Smooth muscle cell (in vitro differentiated cells): Measurements from ENCODE around the gene CTTNBP2. TPM values are rescaled to one million over a fixed set of nuclear protein-coding genes. Genes with fewer than 3 reads are reported as not detected.

ENCODE experiments used
- DNase-seq: peaks from one replicate; lab custom pipeline; 2025; ENCODE audit not compliant: unreplicated experiment; lab: John Stamatoyannopoulos, UW
- H2AFZ ChIP-seq: fragments of 200-600 bp; sonication (generic); 2 replicates; pipeline ENCODE4 v1.6.0; 2016; ENCODE audit warnings: antibody characterized with exemption, low read depth, mild to moderate bottlenecking
- H3F3A ChIP-seq: fragments of 200-600 bp; sonication (generic); 2 replicates; pipeline ENCODE4 v1.6.0; 2017; ENCODE audit warnings: antibody characterized with exemption, low read depth
- H3K27ac ChIP-seq: fragments of 200-600 bp; sonication (generic); 2 replicates; pipeline ENCODE4 v1.5.1; 2016; ENCODE audit warnings: low read depth, mild to moderate bottlenecking
- H3K27me3 ChIP-seq: fragments of 200-600 bp; sonication (generic); 2 replicates; pipeline ENCODE4 v1.6.1; 2016; ENCODE audit warnings: low read depth, mild to moderate bottlenecking
- H3K36me3 ChIP-seq: fragments of 200-600 bp; sonication (generic); 2 replicates; pipeline ENCODE4 v1.5.1; 2016; ENCODE audit warnings: low read depth
- H3K4me1 ChIP-seq: fragments of 200-600 bp; sonication (generic); 2 replicates; pipeline ENCODE4 v1.5.1; 2016; ENCODE audit warnings: low read depth
- H3K4me2 ChIP-seq: fragments of 200-600 bp; sonication (generic); 2 replicates; pipeline ENCODE4 v1.6.0; 2016; ENCODE audit warnings: mild to moderate bottlenecking
- H3K4me3 ChIP-seq: fragments of 200-600 bp; sonication (generic); 2 replicates; pipeline ENCODE4 v1.5.1; 2016; ENCODE audit warnings: mild to moderate bottlenecking
- H3K79me2 ChIP-seq: fragments of 200-600 bp; sonication (generic); 2 replicates; pipeline ENCODE4 v1.6.0; 2016; ENCODE audit warnings: low read depth, mild to moderate bottlenecking
- H3K9ac ChIP-seq: fragments of 200-600 bp; sonication (generic); 2 replicates; pipeline ENCODE4 v1.6.0; 2016; ENCODE audit warnings: low read depth
- H3K9me3 ChIP-seq: fragments of 200-600 bp; sonication (generic); replicated peaks from 2 replicates; pipeline ENCODE4 v1.5.1; 2016; ENCODE audit warnings: low read depth
- H4K20me1 ChIP-seq: fragments of 200-600 bp; sonication (generic); 2 replicates; pipeline ENCODE4 v1.6.0; 2016; ENCODE audit warnings: low read depth
- CTCF ChIP-seq: fragments of 200-600 bp; sonication (generic); IDR thresholded peaks from 2 replicates; pipeline ENCODE4 v1.5.1; 2017; ENCODE audit warnings: borderline replicate concordance, mild to moderate bottlenecking, antibody characterized with exemption; ENCODE audit not compliant: insufficient read depth, poor library complexity, severe bottlenecking
- WGBS: methylation state at CpG from one replicate; pipeline ENCODE4 v1.1.7; 2016; ENCODE audit warnings: low lambda C conversion rate; 5-methylcytosine and 5-hydroxymethylcytosine counted together
- polyA plus RNA-seq: library from polyadenylated mRNA; unstranded; fragments of >200 nt; fragmentation: Nextera tagmentation; extraction: Ambion mirVana; gene quantifications from 2 replicates; pipeline ENCODE4 v1.2.1, GENCODE V29; 2016
- total RNA-seq: library from RNA; depleted of rRNA; stranded (reverse); fragments of >200 nt; gene quantifications from 2 replicates; pipeline ENCODE4 v1.2.3, GENCODE V29; 2014

Gene CTTNBP2
- total and polyA plus RNA-seq, 2 experiments from 2014 or later, result 4.8 to 42.3 TPM

- Histone ChIP-seq H3K27me3 (no peaks in the 10 kb centered on the region), H3K9me3 (no peaks in the 10 kb centered on the region), H3K27ac (no peak overlapping the region), H3K36me3 (no peaks in the 10 kb centered on the region), H3F3A (no peaks in the 10 kb centered on the region), H3K4me2 (no peak overlapping the region), H2AFZ (no peak overlapping the region), H4K20me1 (peaks cover 2% of the 10 kb centered on the region), H3K4me3 (no peak overlapping the region), H3K79me2 (peaks cover 12% of the 10 kb centered on the region), H3K9ac (no peak overlapping the region), H3K4me1 (no peaks in the 10 kb centered on the region)
- 96% methylated on average over 3 of the region's 3 CpGs for WGBS
- no peak for TF ChIP-seq CTCF
- no peak for DNase-seq
These were observed 79.7 kb downstream of the CTTNBP2 start for GRCh38 chr7:117793521-117793920.

DNA sequence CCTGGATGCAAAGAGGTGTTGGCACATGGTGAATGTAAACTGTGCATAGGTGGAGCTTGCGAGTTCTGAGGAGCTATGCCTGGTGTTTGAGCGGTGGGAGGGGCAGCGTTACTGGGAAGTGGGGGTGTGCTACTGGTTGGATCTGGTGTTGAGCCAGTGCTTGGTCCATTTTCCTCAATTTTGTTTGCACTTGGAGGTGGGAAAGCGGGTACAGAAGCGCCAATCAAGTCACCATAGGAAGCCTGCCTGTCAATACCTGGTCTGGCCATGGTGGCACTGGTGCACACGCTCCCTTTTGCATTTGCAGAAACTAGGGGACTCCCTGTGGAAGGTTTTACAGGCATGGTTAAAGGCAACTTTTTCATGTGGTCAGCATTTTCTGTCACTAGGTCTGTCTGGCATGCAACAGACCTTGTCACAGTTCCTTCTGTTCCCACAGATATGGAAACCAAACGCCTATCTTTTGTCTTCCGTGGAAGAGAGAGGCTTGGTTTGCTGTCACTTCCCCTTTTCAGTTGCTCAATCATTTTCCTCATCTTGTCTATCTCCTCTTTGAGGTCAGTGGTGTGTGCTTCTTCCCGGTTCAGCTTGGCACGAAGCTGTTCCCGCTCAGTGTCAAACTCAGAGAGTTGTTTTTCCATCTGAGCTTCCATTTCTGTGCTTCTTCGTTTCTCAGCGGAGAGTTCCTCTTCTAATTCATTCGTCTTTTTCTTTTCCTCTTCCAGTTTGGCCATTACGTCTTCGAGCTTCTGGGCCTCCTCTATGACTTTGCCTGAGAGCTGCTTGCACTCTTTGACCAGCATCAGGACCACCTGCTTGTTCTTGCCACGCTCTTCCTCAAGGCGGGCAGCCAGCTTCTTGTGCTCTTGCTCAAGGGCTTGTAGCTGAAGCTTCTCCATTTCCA is 81.1 kb downstream of the CTTNBP2 start:
- H2AFZ ChIP-seq, result no peak overlapping the region
- no peak overlapping the region for H3K4me2 ChIP-seq
- H3K9me3 ChIP-seq, result no peaks in the 10 kb centered on the region
- no peak for TF ChIP-seq CTCF
- H3F3A ChIP-seq, result no peaks in the 10 kb centered on the region
- no peaks in the 10 kb centered on the region for H3K4me1 ChIP-seq
- H4K20me1 ChIP-seq, result no peaks in the 10 kb centered on the region
- H3K4me3 ChIP-seq, result no peak overlapping the region
- H3K27ac ChIP-seq, result no peak overlapping the region
- 97% methylated on average over 18 of the region's 18 CpGs for WGBS
- H3K79me2 ChIP-seq, result no peaks in the 10 kb centered on the region
- no peak for DNase-seq
- no peaks in the 10 kb centered on the region for H3K27me3 ChIP-seq
- no peaks in the 10 kb centered on the region for H3K36me3 ChIP-seq
- H3K9ac ChIP-seq, result no peak overlapping the region

- no peak overlapping the region for H3K4me3 ChIP-seq
- 93% methylated on average over 5 of the region's 5 CpGs for WGBS
- H2AFZ ChIP-seq, result no peak overlapping the region
- DNase-seq, result no peak
- no peaks in the 10 kb centered on the region for H3F3A ChIP-seq
- no peaks in the 10 kb centered on the region for H3K4me1 ChIP-seq
- H3K36me3 ChIP-seq, result no peaks in the 10 kb centered on the region
- H3K9me3 ChIP-seq, result no peaks in the 10 kb centered on the region
- H3K9ac ChIP-seq, result no peak overlapping the region
- H4K20me1 ChIP-seq, result no peaks in the 10 kb centered on the region
- no peaks in the 10 kb centered on the region for H3K27me3 ChIP-seq
- H3K79me2 ChIP-seq, result no peaks in the 10 kb centered on the region
- H3K27ac ChIP-seq, result no peak overlapping the region
- TF ChIP-seq CTCF, result no peak
- no peak overlapping the region for H3K4me2 ChIP-seq
These were observed 82.5 kb downstream of the CTTNBP2 start for GRCh38 chr7:117790731-117791130.

DNA sequence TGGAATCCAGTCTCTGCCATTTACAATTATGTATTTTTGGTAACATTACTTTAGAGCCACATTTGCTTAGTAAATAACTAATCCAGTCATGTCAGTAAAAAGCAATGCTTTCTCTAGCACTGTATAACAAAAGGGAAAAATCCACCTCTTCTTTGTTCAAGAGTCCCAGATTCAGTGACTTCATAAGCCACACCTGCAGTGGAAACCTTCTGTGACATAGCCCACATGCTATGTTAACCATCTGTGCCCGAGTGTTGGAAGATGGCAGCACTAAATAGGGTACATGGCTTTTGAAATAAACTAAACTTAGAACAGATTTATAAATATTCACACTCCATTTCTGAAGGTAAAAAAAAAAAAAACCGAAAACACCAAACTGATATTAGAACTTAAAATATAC is 83.0 kb downstream of the CTTNBP2 start:
- H3K79me2 ChIP-seq, result no peaks in the 10 kb centered on the region
- H4K20me1 ChIP-seq, result no peaks in the 10 kb centered on the region
- H3K27me3 ChIP-seq, result no peaks in the 10 kb centered on the region
- H3F3A ChIP-seq, result no peaks in the 10 kb centered on the region
- 85% methylated on average over 2 of the region's 2 CpGs for whole genome bisulfite sequencing
- no peak overlapping the region for H3K4me3 ChIP-seq
- no peaks in the 10 kb centered on the region for H3K36me3 ChIP-seq
- no peaks in the 10 kb centered on the region for H3K4me1 ChIP-seq
- H3K9ac ChIP-seq, result no peak overlapping the region
- H3K9me3 ChIP-seq, result no peaks in the 10 kb centered on the region
- H2AFZ ChIP-seq, result no peak overlapping the region
- H3K27ac ChIP-seq, result peak overlapping the region; percentile 63
- TF ChIP-seq CTCF, result no peak
- no peak overlapping the region for H3K4me2 ChIP-seq
- DNase-seq, result no peak
